HUDEP-2 (cell line): ENCODE data around the gene SNTG2.
"Not testable (repeated sequence)": the region's sequence is repeated elsewhere in the genome, so short reads cannot be mapped to it uniquely, and the experiment has no call there.

ENCODE experiments used
- DNase-seq, 76 experiments: peaks; one replicate each; lab custom pipeline; 2025; ENCODE audit not compliant: unreplicated experiment in 76 of 76; lab: John Stamatoyannopoulos, UW

Gene SNTG2

DNA sequence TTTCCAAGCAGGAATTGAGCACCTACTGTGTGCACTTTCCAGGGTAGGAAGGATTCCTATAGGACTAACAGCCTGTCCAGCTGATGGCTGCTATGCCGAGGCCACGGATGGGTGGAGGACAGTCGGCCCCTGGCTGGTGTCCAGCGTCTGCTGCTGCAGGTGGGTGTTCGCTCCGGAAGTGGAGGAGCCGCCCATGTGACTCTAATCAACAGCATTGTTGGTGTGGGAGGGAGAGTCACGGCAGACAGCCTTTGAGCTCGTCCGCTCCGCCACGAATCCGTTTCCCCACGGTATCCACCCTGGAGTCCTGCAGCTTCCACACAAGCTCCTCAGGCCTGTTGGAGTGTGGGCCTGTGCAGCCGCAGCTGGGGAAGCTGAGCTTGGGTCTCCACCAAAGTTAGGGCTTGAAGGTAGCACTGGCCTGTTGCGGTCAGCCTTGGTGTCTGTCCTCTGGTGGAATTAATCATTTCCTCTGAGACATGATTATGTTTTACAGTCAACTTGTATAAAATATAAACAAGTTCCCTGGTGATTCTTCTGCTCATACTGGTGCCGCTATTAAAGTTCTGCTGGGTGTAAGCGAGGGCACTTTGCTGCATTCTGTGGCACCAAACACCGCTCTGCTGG is 276.7 kb downstream of the SNTG2 start:
- no peak for DNase-seq

DNA sequence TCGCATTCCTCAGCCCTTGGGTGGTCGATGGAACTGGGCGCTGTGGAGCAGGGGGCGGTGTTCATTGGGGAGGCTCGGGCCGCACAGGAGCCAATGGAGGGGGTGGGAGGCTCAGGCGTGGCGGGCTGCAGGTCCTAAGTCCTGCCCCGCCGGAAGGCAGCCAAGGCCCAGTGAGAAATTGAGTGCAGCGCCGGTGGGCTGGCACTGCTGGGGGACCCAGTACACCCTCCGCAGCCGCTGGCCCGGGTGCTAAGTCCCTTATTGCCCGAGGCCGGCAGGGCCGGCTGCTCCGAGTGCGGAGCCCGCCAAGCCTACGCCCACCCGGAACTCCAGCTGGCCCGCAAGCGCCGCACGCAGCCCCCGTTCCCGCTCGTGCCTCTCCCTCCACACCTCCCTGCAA is 278.9 kb downstream of the SNTG2 start:
- DNase-seq: not testable (repeated sequence)

DNA sequence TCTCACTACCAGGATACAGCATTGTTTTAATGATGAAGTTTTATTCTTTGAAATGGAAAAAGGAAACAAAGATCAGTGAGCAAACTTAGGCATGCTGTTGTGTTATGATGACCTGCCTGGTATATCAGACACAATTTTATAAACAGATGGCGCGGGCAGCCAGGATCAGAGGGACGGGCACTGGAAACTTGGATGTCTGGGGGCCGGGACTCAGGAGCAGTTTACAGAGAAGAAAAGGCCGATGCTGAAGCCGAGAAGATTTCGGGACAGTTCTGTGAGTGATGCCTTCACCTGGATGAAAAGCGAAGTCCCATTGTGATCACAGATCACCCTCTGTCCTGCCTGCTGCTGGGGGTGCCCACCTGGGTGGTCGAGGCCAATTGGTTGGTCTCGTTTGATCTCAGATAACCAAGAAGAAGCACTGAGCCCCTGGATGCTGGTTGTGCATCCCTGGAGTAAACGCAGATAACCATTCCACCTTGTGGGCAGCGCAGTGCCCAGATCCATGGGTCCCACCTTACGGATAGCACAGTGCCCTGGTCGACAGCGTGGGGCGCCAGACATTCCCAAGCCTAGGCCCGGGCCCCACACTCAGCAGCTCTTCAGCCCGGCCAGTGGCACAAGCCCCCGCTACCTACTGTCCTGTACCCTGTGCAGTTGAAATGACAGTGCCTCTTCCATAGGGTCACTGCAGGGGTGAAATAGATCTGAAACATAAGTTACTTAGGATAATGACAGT is 279.7 kb downstream of the SNTG2 start:
- no peak for DNase-seq

DNA sequence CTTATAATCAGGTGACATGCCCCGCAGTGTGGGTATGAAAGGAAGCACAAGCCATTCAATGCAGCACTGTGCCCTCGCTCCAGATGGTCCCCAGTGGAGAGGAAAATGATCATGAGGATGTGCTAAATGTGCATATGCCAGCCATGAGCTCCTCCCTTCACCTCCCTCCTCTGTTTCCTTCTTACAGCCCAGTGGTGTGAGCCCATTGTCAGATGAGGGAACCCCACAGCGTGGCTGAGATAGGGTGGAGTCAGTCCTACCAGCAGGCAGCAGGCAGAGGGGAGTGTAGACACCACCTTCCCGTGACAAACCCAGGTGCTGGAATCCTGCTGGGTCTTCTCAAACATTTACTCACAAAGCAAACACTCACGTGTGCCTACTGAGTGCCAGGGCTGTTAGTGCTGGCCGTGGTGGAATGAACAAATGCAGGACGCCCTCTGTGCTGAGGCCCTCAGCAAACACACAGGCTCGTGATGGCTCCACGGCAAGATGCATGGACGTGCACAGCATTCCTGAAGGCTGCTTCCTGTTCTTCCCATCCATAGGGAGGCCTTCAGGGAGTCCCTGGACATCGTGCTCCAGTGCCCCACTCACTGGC is 280.9 kb downstream of the SNTG2 start:
- DNase-seq: no peak

DNA sequence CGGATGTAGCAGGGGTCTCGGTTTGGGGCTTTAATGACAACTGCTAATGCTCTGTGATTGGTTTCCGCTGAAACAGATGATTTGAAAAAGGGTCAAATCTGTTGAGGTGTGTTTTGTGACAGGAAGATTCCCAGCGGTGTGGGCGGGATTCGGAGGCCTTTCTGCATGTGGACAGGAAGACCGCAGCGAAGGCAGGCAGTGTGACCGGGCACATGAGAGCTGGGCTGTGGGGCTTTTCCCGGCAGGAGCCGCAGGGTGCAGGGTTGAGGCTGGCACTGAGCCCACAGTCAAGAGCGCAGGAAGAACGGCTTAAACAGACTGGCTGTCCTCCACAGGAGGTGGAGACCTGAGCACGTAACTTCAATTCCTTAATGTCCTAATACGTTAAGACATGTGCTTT is 282.6 kb downstream of the SNTG2 start:
- DNase-seq: no peak

DNA sequence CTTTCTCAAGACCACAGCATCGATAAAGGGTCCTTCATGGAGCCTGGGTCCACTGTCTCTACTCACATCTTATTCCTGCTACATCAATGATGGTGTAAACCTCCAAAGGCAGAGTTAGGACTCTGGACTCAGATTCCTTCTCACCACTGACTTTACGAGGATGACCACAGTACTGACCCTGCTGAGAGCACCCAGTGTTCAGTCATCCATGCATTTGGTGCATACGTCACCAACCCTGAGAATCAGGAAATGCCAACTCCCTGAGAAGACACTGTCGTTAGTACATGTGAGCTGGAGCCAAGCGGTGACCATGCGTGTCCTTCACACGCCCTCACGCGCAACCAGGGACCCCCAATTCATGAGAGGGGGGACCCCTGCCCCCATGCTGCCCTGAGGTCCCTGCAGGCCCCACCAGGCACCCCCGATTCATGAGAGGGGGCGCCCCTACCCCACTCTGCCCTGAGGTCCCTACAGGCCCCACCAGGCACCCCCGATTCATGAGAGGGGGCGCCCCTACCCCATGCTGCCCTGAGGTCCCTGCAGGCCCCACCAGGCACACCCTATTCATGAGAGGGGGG is 284.2 kb downstream of the SNTG2 start:
- no peak for DNase-seq

DNA sequence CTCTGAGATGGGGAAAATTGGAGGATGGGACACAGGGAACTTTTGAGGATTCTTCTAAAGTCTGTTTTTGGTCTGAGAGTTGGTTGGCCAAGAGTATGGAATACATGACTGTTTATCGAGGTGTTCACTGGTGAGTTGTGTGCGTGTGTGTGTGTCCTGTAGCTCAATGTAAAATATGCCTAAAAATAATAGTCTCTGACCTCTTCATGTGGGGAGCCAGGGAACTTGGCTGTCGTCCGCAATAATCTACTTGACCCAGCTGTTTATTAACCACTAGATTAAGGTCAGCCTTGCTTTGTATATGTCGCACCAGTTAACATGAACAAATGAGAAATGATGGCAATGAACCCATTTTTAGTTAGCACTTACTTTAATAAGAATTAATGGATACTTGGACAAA is 285.2 kb downstream of the SNTG2 start:
- no peak for DNase-seq

DNA sequence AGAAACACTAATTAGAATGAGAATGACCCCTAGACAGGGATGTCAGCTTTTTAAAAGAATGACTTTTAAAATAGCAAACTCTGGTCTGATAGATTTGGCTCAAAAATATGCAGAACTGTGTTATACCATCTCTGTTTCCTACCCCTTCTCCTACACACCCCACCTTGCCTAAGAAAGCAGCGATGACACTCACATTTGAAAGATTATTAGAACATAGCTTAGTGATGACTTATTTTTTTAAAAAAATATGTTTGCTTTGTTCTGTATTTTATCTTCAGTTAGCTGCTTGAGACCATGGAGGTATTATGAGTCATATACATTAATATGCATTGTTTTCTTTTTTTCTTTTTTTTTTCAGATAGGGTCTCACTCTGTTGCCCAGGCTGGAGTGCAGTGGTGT is 286.0 kb downstream of the SNTG2 start:
- DNase-seq: no peak

DNA sequence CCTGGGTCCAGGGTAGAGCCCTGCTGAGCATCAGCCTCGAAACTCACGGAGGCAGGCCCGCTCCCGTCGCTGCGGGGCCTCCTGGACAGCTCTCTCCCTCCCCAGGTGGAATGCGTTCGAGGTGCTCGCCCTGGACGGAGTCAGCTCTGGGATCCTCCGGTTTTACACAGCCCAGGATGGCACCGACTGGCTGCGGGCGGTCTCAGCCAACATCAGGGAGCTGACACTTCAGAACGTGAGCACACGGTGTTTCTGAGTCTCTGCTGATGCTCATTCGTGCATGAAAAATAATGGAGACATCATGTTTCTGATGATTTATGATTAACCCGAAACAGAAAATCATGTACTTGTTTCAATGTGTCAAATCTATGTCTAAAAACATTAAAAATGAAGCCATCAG is 287.1 kb downstream of the SNTG2 start:
- no peak for DNase-seq

DNA sequence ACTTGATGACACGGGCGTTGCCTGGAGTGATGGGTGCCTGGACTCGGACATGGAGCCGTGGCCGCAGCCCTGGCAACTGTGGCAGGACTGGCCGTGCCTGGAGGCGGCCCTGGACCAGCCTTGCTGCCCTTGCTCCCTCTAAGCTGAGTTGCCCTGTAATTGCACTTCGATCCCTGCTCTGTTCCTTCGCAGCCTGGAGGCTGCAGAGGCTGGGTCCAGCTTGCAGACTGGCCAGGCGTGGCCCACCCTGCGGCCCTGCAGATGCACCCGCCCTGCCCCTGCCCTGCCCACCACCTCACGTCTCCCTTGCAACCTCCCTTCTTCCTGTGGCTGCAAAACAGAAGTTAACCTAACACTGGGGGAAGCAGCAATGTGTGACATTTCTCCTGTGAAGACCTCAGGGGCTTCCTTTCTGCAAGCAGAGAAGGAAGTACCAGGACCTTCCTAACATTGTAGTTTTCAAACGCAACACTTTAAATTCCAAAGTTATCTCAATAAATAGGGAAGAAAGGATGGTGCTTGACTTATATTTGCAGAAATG is 288.0 kb downstream of the SNTG2 start:
- DNase-seq: no peak

DNA sequence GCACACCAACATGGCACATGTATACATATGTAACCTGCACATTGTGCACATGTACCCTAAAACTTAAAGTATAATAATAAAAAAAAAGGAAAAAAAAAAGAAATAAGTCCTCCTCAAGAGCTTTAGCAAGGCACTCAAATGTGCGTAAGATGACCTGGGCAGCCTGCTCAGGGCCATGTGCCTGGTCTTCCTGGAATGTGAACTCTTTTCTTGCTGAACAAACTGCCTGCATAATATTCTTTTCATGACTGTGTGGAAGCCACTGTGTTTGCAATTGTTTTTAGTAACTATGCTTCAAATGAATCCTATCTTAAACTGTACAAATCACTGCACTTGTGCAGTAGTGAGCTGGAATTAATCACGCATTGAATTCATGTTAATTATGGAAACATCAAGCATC is 294.5 kb downstream of the SNTG2 start:
- no peak for DNase-seq

DNA sequence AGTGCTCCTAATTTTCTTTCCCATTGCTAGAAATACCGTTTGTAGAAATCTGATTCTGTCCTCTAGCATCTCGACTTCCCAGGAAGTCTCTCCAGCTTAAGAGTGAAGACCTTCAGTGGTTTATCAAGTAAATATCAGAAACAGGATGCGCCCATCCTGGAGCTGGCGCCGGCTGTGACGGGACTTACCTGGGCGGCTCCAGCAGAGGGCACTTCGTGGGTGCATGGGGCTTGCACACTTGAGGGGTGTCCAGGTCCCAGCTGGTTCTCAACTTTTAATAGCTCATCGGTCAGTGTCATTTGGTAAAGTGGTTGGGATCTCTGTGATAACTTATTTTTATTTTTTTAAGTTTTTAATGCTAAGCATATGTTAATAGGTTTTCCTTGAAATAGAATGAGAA is 295.6 kb downstream of the SNTG2 start:
- peak in 1 of 76 experiments; percentile 1 for DNase-seq

DNA sequence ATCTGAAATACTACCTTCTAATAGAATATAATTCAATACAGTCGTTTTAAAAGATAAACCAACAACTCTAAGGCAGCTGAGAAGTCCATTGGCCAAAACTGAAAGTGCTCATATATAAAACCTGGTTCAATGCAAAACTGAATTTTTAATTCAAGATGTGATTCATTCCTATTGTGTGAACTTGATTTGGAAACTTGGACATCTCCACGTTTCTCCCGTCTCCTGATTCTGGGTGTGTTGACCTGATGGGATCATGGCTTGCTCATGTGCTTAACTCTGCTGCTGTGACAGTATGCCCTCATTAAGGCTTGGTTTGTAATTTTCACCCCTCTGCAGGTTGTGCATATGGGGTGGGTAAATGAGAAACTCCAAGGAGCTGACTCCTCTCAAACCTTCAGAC is 296.3 kb downstream of the SNTG2 start:
- no peak for DNase-seq

DNA sequence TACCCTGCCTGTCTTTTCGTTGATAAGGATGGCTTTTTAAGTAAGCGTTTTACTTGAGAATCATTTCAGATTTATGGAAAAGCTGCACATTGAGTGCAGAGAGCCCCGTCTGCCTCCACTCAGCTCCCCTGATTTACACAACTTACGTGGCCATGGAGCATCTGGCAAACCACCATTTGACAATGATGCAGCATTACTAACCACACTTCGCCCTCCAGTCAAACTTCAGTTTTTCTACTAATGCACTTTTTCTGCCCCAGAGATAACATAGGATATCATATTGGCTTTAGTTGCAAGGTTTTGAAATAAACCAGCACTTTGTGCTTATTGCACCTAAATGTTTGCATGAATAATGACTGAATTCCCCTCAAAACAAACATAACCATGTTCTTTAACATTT is 297.5 kb downstream of the SNTG2 start:
- DNase-seq: no peak

DNA sequence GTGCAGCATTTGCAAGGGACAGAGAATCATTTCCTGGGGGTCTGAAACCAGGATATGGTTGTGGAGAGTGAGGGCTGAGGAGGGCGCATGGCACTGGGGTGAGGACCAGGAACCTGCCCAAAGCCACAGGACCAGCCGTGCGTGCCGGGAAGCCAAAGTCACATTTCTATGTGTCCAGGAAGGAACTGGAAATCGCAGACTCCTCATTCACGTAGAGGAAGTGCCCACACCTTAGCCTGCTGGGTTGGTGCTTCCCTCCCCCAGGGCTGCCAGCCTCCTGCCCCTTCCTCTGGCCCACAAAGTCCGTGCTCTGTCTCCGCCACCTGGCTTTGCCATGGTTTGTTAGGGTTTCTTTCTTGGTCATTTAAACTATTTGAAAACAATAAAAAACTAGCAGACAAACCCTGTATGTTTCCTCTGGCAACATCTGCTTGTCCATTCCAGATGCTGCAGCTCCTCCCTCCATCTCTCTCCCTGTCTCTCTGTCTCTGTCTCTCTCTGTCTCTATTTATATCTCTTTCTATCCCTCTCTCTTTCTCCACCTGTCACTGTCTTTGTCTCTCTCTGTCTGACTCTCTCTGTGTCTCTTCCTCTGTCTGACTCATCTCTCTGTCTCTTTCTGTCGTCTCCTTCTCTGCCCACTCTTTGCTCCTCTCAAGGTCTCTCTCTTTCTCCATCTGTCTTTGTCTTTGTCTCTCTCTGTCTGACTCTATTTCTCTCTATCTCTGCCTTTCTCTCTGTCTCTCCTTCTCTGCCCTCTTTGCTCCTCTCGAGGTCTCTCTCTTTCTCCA is 299.4 kb downstream of the SNTG2 start:
- no peak for DNase-seq

DNA sequence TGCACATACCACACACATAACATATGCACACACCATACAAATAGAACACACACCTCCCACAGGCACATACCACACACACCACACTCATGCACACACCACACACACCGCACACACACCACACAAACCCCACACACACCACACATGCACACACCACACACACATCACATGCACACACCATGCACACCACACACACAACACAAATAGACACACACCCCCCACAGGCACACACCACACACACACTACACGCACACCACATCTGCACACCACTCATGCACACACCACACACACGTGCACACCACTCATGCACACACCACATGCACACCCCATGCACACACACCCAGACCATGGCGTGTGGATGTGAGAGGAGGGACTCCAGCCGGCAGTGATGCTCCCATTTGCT is 300.9 kb downstream of the SNTG2 start:
- DNase-seq: no peak

DNA sequence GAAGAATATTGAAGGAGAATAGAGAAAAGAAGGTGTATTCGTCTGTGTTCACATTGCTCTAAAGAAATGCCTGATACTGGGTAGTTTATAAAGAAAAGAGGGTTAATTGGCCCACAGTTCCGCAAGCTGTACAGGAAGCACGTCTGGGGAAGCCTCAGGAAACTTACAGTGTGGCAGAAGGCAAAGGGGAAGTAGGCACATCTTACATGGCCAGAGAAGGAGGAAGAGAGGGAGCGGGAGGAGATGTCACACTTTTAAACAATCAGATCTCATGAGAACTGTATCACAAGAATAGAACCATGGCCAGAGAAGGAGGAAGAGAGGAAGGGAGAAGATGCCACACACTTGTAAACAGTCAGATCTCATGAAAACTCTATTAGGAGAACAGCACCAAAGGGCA is 303.0 kb downstream of the SNTG2 start:
- DNase-seq: no peak

DNA sequence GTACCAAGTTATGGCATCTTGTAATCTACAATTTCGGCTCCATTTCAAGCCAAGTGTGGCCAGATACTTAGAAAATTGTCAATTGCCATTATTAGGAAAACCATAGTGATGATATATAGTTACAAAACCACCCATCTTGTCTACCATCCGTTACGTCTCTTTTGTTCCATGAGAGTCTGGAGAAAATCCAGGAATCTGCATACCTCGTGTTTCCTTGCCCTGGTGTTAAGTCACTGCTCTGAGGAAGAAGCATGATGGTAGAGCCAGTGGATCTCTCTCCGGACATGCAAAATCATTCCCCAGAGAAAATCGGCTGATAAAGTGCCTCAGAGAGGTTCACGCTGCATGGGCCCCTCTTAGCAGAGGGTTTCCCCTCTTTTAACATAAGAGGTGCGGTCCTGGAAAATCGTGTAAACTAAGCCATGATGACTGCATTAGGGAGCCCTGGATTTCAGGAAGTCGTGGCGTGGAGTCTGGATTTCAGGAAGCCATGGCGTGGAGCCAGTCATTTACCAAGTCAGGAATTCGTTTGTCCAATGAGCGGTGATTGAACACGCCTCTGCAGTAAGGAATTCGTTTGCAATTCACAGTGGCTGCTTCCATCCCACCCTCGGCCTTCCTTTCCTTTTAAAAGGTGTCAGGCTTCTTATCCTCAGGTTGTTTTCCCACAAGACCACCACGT is 304.2 kb downstream of the SNTG2 start:
- DNase-seq: no peak

DNA sequence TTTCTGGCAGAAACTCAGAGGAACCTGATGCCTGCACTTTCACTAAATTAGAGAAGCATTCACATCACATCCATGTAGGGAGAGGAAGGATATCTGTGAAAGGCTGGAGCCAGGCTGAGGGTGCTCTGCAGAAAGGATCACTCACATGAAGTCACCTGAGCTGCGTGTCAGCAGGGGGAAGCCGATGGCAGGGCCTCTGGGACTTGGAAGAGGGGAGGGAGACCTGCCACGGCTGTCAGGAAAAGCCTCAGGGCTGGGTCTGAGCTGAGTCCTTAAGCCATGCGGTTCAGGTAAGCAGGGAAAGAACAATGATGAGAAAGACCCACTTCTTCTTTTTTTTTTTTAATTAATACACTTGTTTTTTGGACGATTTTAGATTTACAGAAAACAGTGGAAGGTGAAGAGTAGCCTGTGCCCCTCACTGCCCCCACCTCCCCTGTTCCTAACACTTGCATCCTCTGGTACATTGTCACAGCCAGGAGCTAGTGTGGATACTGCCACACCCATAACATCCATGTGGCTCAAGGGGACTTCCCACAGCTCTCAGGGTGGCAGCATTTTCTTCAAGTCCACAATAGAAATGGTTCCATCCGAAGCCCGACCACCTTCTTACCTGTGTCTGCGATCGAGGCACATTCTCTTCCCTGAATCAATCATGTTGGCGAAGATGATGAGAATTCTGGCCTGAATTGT is 306.1 kb downstream of the SNTG2 start:
- no peak for DNase-seq

DNA sequence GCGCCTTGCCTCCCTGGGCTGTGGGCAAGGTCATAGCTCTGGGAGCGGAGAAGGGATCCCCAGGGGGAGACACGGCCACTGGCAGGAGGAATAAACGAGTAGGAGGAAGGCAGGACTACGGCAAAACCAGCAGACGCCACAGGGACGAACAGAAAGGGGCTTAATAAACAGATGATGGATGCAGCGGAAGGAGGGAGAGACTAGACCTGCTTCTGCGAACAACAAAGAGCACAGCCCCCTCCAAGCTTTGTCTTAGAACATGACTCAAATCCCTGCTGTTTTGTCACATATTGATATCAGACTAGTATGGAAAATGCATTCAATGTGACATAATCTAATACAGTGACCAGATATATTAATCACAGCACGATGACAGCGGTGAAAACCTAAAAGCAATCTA is 306.7 kb downstream of the SNTG2 start:
- no peak for DNase-seq
